H1 (cell line): ENCODE results near the gene FLVCR1. TPM values are rescaled to one million over a fixed set of nuclear protein-coding genes. Genes with fewer than 3 reads are reported as not detected.

ENCODE experiments used
- polyA plus RNA-seq, 7 experiments: library from polyadenylated mRNA; depleted of rRNA in 3 of 7; stranded (reverse) in 5 of 7; unstranded in 2 of 7; fragments of >200 nt in 5 of 7; fragments of 200-250 nt in 2 of 7; gene quantifications; 1 replicate in 5 of 7; 2 replicates in 1 of 7; 4 replicates in 1 of 7; pipeline versions ENCODE4 v1.2.1 to v1.2.3, GENCODE V29; 2011 to 2013; ENCODE audit warnings: missing spikeins in 2 of 7, mixed read lengths in 2 of 7
- small RNA-seq: library from polyadenylated mRNA; stranded (forward); fragments of <200 nt; extraction: miRNeasy Mini kit (QIAGEN cat#:217004); gene quantifications from one replicate; pipeline ENCODE3, GENCODE V24; 2013; ENCODE audit not compliant: insufficient read depth
- total RNA-seq: library from RNA; stranded (reverse); fragmentation: NEBNext Ultra II Directional; extraction: Animal tissue kit (Norgen Biotek cat#: 25700); gene quantifications from 2 replicates; pipeline ENCODE4 v1.2.1, GENCODE V29; 2021

FLVCR1 gene
- total and polyA plus RNA-seq, 2 of the 8 experiments (the other 6 are each of a cell fraction or from before 2014, with no cell fraction given): 31.8 to 75.7 TPM

Small RNA genes within 50 kb of the gene (small RNA-seq; reads per million reads assigned to genes)
- gene AC104333.1: not detected
- gene AC104333.2: not detected

Other genes with a start within 250 kb of the FLVCR1 start
- gene ATF3, start 249.5 kb upstream of the FLVCR1 start, total RNA-seq: 21.5 and 27.7 TPM in 2 replicates
- 12.2 and 13.5 TPM in 2 replicates for gene ATF3, start 249.5 kb upstream of the FLVCR1 start, polyA plus RNA-seq (2011; rRNA removed)
- gene BATF3, start 158.4 kb upstream of the FLVCR1 start, total RNA-seq: 6.3 and 7.3 TPM in 2 replicates
- gene BATF3, start 158.4 kb upstream of the FLVCR1 start, polyA plus RNA-seq (2011; rRNA removed): 6.3 and 6.6 TPM in 2 replicates
- gene NSL1, start 66.5 kb upstream of the FLVCR1 start, total RNA-seq: 48.3 and 51.7 TPM in 2 replicates
- 25.4 and 33.8 TPM in 2 replicates for gene NSL1, start 66.5 kb upstream of the FLVCR1 start, polyA plus RNA-seq (2011; rRNA removed)
- gene TATDN3, start 66.4 kb upstream of the FLVCR1 start, total RNA-seq: 15.6 and 19.4 TPM in 2 replicates
- 5.3 and 6.9 TPM in 2 replicates for gene TATDN3, start 66.4 kb upstream of the FLVCR1 start, polyA plus RNA-seq (2011; rRNA removed)
- gene SPATA45, start 10.6 kb upstream of the FLVCR1 start, total RNA-seq: 0.65 TPM in 1 of 2 replicates, not detected in the other
- 0.21 TPM in 1 of 2 replicates, not detected in the other for gene SPATA45, start 10.6 kb upstream of the FLVCR1 start, polyA plus RNA-seq (2011; rRNA removed)
- gene VASH2, start 92.3 kb downstream of the FLVCR1 start, total RNA-seq: 184 and 187 TPM in 2 replicates
- 44.0 and 51.4 TPM in 2 replicates for gene VASH2, start 92.3 kb downstream of the FLVCR1 start, polyA plus RNA-seq (2011; rRNA removed)
- 36.0 and 39.9 TPM in 2 replicates for gene ANGEL2, start 157.6 kb downstream of the FLVCR1 start, total RNA-seq
- 15.7 and 18.1 TPM in 2 replicates for gene ANGEL2, start 157.6 kb downstream of the FLVCR1 start, polyA plus RNA-seq (2011; rRNA removed)
- gene RPS6KC1, start 193.0 kb downstream of the FLVCR1 start, total RNA-seq: 16.2 and 17.6 TPM in 2 replicates
- gene RPS6KC1, start 193.0 kb downstream of the FLVCR1 start, polyA plus RNA-seq (2011; rRNA removed): 2.6 and 4.9 TPM in 2 replicates